Neural cell (in vitro differentiated cells): ENCODE measurements around the gene SMTN.

Experiments
- EP300 ChIP-seq: fragments of 450-650 bp; conservative IDR thresholded peaks from 2 replicates; pipeline ENCODE4 v1.6.1; 2014; ENCODE audit warnings: antibody characterized with exemption, mild to moderate bottlenecking, moderate library complexity; ENCODE audit not compliant: poor library complexity, severe bottlenecking
- EZH2 ChIP-seq: fragments of 200-600, 300-800 bp; shearing (Covaris generic), sonication (generic); IDR thresholded peaks from 2 replicates; pipeline ENCODE4 v1.6.1; 2014; ENCODE audit warnings: antibody characterized with exemption, low read length, borderline replicate concordance, mild to moderate bottlenecking; ENCODE audit not compliant: insufficient read depth, poor library complexity, severe bottlenecking
- MXI1 ChIP-seq: fragments of 450-650 bp; conservative IDR thresholded peaks from 2 replicates; pipeline ENCODE4 v1.6.1; 2014; ENCODE audit warnings: antibody characterized with exemption, mild to moderate bottlenecking; ENCODE audit not compliant: poor library complexity, severe bottlenecking
- POLR2AphosphoS5 ChIP-seq: IDR thresholded peaks from 2 replicates; pipeline ENCODE4 v1.6.1; 2012
- RAD21 ChIP-seq: fragments of 450-650 bp; conservative IDR thresholded peaks from 2 replicates; pipeline ENCODE4 v1.6.1; 2014; ENCODE audit warnings: antibody characterized with exemption, mild to moderate bottlenecking, moderate library complexity
- TAF1 ChIP-seq: IDR thresholded peaks from 2 replicates; pipeline ENCODE4 v1.6.1; 2012; ENCODE audit warnings: low read depth
- TF ChIP-seq, protein P1 (sequence below): fragments of 450-650 bp; IDR thresholded peaks from 2 replicates; pipeline ENCODE4 v1.5.1; 2014; ENCODE audit warnings: antibody characterized with exemption, mild to moderate bottlenecking, moderate library complexity; ENCODE audit not compliant: poor library complexity, severe bottlenecking

DNA sequence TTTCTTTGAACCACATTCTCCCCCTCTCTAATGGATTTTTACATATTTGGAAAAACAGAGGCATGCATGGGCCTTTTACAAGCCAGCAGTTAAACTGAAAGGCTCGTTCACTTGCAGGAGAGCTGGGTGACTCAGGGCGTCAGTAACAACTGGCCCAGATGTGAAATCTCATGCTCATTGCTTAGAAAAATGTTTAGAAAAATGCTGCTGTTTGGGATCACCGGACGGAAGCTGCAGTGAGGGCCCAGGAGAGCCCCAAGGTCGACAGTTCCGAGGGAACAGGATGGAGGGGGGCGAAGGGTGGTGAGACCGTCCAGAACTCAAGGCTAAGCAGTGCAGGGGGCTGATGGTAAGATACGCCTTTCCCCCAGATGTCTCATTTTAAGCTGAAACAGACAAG lies 41.7 kb upstream of the SMTN start:
- TF ChIP-seq, protein P1, sequence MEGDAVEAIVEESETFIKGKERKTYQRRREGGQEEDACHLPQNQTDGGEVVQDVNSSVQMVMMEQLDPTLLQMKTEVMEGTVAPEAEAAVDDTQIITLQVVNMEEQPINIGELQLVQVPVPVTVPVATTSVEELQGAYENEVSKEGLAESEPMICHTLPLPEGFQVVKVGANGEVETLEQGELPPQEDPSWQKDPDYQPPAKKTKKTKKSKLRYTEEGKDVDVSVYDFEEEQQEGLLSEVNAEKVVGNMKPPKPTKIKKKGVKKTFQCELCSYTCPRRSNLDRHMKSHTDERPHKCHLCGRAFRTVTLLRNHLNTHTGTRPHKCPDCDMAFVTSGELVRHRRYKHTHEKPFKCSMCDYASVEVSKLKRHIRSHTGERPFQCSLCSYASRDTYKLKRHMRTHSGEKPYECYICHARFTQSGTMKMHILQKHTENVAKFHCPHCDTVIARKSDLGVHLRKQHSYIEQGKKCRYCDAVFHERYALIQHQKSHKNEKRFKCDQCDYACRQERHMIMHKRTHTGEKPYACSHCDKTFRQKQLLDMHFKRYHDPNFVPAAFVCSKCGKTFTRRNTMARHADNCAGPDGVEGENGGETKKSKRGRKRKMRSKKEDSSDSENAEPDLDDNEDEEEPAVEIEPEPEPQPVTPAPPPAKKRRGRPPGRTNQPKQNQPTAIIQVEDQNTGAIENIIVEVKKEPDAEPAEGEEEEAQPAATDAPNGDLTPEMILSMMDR, result no peak
- TF ChIP-seq POLR2AphosphoS5 (no peak), EP300 (no peak), TAF1 (no peak), MXI1 (no peak), RAD21 (no peak), EZH2 (no peak)
